Left colon (tissue), 2 donors: Measurements from ENCODE around the gene CIDEA. TPM values are rescaled to one million over a fixed set of nuclear protein-coding genes. Genes with fewer than 3 reads are reported as not detected.
A peak's percentile ranks its signal among the peaks of the same experiment; 100 is the strongest.

Experiments used
- ATAC-seq: fragments of 200-7000 bp; cut with Tn5 transposase; one replicate; pipeline ENCODE4 v1.9.1; 2020; ENCODE audit warnings: mild to moderate bottlenecking, moderate library complexity
- DNase-seq, 2 donors: peaks; one replicate each; pipeline ENCODE4 v3.0.0-alpha.2; 2020
- intact Hi-C, 2 donors: fragments of 100-400 bp; cut with DNase I in 1 of 2; cut with micrococcal nuclease in 1 of 2; formaldehyde crosslinking; loops; one replicate each; pipeline versions ENCODE4 v1.11.2 to v1.14.0; 2022; cut with DNase I, micrococcal nuclease
- total RNA-seq, 2 donors: library from RNA; stranded (reverse); fragmentation: NEBNext Ultra II Directional; extraction: Animal tissue kit (Norgen Biotek cat#: 25700); gene quantifications; one replicate each; pipeline ENCODE4 v1.2.1, GENCODE V29; 2021
- donor health status: DM: no; HTN: no; CAD: no.
- donor health status: DM: yes; HTN: yes; CAD: no.

CIDEA gene
- total RNA-seq, 2 donors from 2014 or later: 0.34 TPM; not detected in 1

DNA sequence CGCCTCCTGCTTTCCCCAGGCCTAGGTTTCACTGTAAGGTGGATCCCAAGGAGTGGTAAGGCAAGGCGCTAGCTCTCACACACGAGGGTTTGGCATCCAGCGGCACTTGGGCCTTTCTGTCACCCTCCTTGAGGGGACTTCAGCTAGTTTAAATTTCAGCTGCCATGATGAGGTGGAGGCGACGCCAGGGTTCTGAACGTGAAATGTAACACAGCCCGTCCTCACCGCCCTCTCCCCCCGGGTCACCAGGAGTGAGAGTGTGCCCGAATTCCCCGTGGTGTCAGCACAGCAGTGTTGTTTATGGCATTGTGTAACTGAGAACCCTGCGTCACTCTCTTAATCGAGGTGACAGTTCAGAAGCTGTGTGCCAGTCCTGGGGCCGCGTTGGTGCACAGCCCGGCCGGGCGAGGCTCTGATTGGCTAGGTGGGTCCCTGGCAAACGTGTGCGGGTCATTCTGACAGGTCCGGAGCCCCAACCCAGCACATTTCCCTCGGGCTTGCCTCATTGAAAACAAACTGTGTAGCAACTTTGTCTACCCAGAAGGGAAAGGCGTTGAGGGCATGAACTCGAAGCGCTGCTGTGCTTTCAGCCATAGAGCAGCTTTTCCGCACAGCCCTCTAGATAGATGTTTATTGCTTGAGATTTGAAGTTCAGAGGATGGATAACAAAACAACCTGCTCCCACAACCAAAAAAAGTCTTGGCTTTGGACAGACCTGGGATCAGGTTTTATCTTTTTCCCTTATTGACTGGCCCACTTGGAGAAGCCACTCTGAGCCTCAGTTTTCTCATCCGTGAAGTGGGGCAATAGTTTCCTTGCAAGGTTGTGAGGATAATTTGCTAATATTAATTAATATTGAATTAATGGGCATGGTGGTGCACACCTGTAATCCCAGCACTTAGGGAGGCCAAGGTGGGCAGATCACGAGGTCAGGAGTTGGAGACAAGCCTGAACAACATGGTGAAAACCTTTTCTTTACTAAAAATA lies 4.9 kb downstream of the CIDEA start:
- DNase-seq (no peak), ATAC-seq (no peak)
- intact Hi-C loops: no loop called here

DNA sequence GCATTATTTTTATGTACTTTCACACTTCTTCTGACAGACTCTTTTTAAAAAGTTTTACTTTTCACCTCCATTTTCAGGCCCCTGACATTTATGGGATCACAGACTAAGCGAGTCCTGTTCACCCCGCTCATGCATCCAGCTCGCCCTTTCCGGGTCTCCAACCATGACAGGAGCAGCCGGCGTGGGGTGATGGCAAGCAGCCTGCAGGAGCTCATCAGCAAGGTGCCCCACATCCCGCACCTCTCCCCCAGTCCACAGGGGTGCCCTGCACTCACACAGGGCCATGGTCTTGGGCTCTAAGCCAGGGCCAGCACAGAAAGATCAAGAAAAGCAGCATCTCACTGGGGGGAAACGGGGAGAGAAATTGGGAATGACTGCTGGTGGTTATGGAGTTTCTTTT lies 8.6 kb downstream of the CIDEA start:
- DNase-seq (no peak), ATAC-seq (no peak)
- intact Hi-C loops: no loop called here

DNA sequence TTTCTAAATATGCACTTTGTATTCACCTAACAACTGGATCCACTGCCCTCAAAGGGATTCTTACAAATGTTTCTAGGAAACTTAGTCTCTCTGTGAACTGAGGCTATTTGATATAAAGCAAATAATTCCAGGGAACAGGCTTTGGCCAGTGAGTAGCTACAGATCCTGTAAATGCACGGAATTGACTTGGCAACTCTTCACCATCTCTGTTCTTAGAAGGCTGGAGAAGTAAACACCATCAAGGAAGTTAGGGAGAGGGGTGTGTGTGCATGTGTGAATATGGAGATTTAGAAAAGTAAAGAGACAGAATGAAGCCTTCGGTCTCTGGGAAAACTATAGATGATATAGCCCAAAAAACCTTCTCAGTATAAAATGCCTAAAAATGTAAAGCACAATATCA lies 10.7 kb downstream of the CIDEA start:
- no peak for ATAC-seq
- intact Hi-C loops: no loop called here
- no peak for DNase-seq

DNA sequence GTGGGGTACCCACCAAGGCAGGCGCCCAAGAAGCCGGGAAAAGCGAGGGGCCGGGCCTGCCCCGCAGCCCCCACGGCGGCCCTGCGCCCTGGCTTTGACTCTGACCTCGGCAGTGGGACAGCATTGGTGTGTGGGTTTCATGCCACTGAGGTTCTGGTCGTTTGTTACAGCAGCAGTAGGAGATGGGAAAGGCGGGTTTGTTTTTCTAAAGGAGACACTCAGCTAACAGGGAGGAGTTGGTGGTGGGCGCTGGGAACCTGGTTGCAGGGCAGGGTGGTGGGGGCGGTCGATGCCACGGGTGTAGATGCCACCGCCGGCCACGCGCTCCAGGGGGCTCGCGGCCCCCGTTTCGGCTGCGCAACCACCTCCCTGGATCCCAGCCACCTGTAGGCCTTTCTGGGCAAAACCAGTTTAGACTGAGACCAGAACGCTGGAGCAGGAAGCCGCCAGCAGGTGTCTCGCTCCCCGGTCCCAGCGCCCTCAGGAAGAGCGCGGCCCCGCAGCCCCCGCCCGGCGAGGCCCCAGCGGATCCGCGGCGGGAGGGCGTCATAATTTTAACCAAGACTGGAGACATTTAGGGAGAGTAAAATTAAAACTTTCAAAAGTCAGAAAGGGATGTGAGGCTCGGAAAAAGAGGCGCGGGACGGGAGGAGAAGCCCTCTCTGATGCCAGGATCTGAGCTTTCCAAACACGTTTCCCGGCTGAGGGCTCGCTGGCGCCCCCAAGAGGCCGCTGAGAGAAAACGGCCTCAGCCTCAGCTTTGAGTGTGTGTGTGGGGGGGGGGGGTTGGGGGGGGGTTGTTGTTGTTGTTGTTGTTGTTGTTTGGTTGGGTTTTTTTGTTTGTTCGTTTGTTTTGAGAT lies 17.4 kb downstream of the CIDEA start:
- intact Hi-C loops: no loop called here
- peak; percentile 99 for ATAC-seq
- DNase-seq: peak; percentile 56 to 81

DNA sequence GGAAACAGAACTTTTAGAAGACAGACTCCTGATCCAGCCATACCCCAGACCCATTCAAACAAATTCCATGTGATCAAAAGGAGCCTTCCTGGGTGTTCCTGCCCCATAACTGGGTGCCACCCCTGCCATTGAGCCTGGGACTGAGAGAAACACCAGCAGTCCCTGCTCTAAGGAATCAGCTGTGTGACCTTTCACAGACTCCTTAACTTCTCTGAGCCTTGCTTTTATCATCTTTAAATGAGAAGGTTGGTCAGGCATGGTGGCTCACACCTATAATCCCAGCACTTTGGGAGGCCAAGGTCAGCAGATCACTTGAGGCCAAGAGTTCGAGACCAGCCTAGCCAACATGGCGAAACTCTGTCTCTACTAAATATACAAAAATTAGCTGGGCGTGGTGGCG lies 20.6 kb downstream of the CIDEA start:
- ATAC-seq (no peak), DNase-seq (no peak)
- intact Hi-C loops: no loop called here

DNA sequence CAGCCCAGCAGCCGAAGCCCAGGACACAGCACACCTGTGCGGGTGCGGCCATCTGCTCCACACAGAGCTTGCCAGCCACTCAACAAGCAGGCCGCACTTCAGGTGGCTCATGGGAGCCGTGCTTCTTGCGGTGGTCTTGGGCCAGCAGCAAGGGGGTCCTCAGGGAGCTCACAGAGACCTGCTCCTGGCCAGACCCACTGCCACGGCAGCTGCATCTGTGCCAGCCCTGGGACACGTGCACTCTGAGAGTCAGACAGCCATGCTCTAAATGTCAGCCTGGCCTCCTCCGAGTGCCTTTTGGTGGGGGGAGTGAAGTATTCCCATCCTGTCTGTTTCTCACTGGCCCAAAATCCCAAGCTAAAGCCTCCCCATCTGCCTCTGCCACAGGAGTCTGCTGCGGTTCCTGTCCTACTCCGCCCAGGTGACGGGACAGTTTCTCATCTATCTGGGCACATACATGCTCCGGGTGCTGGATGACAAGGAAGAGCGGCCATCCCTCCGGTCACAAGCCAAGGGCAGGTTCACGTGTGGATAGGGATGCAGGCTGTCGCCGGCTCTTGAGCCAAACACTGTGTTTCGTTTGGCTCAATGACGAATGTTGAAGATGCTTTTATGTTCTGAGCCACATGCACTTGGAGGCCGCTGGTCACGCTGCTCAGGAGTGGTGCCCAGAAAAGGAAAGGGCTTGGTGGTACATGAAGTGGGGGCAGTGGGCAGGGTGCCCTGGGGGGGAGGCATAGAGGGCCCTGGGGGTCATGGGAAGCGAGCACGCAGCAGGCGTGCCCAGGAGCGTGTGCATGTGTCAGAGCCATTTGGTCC lies 22.8 kb downstream of the CIDEA start:
- DNase-seq: no peak
- intact Hi-C loops: no loop called here
- ATAC-seq: no peak

DNA sequence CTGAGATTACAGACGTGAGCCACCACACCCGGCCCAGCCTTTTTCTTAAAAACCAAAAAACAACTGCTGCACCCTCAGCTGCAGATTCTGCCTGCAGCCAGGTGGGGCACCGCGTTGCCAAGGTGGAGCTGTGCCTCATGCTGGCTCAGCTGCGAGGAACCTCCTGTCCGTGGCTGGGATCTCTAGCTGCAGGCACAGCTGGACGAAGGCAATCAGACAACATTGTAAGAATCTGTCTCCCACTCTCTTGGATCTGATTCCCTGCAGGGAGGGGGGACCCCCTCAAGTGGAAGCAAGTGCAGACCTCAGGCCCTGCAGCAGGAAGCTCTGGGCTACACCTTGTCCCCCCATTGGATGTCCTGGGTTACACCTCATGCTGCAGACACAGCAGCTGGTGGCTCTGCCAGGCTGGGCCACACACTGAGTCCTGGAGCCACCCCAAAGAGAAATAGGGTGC lies 24.1 kb downstream of the CIDEA start:
- ATAC-seq: no peak
- no peak for DNase-seq
- intact Hi-C loops: no loop called here

DNA sequence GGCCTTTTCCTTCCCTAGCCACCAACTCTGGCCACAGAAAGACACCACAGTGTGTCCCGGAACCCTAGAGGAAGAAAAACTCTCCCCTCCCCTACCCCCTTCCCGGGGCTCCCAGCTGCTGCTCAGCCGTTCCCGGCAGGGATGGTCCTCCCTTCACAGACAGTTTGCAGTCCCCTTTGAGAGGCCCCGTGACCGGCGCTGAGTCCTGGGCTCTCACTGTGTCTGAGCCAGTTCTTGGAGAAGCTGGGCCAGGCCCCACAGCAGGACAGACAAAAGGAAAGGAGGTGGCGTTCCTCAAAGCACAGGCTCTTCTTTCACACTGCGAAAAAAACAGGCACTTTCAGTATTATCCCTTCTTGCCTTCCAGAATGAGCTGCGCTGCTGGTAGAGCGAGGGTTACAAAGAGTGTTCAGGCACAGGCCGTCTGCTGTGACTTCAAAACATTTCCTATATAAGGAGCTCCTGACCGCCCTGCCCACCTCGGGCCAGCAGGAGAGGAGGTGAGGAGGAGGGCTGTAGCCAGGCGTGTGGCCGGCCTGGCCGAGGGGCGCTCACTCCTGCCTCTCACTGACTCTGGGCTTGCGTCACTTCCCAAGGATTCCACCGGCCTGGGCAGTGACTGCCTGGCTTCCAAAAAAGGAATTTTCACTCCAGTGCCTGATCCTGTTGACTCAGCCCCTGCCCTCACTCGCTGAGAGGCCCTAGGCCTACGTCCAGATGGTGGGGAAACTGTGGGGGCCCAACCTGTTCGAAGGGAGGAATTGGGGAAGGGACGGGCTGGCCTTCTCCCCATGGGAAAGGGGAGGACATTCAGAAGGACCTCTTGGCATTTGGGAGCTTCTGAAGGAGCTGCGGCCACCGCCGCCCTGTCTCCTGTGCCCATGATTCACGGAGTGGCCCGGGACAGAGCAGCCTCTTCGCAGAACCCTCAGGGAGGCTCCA lies 24.9 kb downstream of the CIDEA start:
- intact Hi-C loops: no loop called here
- DNase-seq (peak; percentile 40 to 82), ATAC-seq (peak; percentile 67)

DNA sequence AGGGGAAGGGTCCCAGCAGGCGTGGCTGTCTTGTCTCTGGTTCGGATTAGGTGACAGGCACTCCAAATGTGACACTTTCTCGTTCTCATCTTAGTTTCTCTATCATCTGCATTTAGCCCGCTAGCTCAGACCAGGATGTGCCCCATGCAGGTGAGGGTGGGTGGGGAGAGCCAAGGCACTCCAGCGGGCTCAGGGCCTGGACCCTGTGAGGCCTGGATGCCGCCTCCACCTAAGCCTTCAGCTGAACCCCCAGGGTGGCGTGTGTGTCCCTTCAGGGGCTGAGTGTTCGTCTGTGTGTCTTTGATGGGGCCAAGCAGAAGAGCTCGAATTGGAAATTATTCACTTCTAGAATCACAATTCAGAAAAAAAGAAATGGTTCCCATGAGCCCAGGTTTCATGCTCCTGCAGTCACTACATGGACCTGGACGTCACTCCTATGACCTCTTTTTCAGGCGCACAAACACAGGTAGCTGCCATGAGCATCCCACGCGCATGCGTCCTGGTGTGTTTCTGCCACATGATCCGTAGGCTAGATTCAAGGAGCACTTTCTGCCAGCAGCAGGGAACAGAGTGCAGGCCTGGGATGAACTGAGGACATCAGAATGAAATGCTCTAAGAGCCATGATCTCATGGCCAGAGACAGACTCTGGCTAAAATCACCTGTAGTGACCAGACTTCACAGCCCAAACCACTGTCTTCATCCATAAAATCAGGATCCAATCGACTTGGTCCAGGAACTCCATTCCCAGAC lies 25.8 kb downstream of the CIDEA start:
- intact Hi-C loops: no loop called here
- ATAC-seq: no peak
- DNase-seq: no peak

DNA sequence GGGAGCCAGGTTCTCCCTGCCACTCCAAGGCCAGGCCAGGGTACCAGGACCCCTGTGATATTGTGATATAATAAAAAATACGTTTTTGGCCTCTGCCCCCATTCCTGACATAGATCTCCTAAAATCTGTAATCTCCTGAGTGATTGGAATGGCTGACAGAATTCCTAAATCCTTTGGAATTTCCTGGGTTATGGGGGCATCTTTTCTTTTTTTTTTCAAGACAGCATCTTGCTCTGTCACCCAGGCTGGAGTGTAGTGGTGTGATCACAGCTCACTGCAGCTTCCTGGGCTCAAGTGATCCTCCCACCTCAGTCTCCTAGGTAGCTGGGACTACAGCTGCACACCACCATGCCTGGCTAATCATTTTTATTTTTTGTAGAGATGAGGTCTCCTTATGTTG lies 27.7 kb downstream of the CIDEA start:
- intact Hi-C loops: no loop called here
- ATAC-seq: no peak
- DNase-seq: no peak

DNA sequence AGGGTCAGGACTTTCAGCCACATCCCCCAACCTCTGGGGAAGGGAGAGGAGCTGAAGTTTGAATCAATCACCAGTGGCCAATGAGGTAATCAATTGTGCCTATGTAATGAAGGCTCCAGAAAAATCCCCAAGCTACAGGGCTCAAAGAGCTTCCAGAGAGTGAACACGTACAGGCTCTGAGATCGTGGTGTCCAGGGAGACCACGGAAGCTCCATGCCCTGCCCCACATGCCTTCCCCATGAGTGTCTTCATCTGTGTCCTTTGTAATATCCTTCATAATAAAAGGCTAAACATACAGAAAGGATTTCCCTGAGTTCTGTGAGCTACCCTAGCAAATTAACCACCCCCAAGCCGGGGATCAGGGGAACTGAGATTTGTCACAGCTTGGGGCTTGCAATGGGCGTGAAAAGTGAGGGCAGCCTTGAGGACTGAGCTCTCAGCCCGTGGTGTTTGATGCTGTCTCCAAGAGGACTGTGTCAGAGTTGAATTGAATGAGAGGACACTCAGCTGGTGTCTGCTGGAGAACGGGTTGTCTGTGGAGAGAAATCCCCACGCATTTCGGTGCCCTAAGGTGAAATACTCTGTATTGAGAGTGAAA lies 28.4 kb downstream of the CIDEA start:
- intact Hi-C loops: no loop called here
- ATAC-seq: no peak
- DNase-seq: no peak

DNA sequence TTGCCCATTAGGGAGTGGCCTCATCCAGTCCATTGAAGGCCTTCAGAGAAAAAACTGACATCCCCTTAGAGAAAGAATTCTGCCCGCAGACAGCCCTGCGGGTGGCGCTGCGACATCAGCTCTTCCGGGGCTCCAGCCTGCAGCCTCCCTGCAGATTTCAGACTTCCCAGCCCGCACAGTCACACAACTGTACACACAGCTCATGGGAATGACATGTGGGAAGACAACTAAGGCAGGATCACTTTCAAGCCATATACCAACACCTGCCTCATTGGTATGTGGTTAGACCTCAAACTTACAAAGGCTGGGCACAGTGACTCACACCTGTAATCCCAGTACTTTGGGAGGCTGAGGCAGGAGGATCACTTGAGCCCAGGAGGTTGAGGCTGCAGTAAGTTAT lies 29.1 kb downstream of the CIDEA start:
- DNase-seq (no peak), ATAC-seq (no peak)
- intact Hi-C loops: no loop called here

DNA sequence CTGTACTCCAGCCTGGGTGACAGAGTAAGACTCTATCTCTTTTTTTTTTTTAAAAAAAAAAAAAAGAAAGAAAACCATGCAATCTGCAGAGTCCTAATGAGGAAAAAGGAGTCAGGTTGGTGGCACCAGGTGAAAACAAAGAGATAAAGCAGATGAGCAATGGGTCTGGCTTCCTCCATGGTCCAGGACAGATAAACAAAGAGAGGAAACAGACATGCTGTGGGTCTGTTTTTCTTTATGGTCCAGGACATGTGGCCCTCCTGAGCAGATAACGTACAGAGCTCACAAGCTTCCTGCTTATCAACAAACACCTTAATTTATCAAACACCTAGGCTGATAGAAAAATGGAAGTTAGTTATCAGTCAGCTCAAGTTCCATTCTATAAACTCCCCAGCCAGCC lies 29.5 kb downstream of the CIDEA start:
- ATAC-seq: no peak
- intact Hi-C loops: no loop called here
- DNase-seq: no peak

DNA sequence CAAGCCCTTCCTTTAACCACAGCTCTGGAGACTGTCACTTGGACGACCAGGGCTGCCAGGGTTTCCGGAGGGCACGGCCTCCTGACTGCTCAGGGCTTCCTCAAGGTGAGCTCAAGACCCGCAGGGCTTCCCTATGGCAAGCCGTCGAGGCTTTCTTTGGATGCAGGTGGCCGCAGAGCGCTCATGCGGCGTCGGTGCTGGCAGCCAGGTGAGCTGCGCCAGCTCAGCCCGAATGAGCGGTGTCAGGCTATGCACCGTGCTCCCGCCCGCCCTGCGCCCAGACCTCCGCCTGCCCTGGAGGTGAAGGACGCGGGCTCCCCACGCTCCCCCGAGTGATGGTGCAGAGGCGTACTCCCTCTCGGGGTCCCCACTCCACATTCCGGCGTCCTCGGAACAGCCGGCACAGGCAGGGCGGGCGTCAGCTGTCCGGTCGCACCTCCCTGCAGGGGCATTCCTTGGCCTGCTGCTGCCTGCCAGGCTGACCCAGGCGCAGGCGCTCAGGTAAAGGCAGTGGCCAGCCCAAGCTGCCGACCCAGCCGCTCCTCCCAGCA lies 33.0 kb downstream of the CIDEA start:
- intact Hi-C loops: no loop called here
- ATAC-seq (peak; percentile 59), DNase-seq (no peak)

DNA sequence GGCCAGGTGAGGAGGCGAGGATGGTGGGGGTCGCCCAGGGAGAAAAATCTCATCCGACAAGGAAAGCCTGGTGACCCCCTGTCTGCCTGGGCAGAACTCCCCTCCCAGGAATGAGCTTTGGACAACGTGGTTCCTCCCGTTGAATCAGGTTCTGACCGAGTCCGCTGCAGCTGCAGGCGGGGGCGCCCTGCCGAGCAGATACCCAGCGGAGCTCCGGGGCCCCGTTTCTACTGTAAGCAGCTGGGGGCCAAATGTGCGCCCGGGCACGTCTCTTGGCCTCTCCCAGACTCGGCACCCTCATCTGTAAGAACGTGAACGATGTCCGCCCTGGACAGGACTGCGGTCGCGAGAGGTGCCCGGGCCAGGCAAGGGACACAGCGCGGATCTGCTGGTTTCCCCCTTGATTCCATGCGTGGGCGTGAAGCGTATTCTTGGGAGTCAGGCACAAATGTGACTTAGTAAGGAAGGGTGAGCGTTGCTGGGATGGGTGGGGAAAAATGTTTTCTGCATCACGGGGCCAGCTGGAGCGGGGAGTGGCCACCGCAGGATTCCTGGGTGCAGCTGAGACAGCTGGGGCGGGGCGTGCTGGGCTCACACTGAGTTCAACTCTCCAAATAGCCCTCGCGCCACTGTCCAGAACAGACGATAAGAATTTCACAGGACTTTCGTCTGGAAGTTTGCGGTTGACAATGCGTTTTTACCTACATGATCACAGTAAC lies 33.7 kb downstream of the CIDEA start:
- DNase-seq: peak; percentile 73 to 76
- peak; percentile 95 for ATAC-seq
- intact Hi-C loops: no loop called here

DNA sequence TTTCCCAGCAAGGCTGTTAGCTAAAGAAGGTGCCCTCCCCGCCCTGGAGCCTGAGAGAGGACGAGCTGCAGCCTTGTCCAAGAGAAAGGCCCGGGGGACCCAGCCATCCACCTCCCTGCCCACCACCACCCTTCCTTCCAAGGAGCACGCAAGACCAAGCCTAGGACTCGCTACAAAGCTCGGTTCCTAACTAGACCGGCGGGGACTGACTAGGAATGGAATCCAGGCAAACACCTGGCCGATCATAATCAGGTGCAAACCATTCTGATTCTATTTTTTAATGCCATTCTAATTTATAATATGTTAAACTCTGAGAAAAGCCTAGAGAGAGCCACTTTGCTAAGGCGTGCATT lies 34.2 kb downstream of the CIDEA start:
- DNase-seq (no peak), ATAC-seq (peak; percentile 7)
- intact Hi-C loops: no loop called here
